ENCODE measurements around the gene OTOP2. TPM values are rescaled to one million over a fixed set of nuclear protein-coding genes. Genes with fewer than 3 reads are reported as not detected.

OTOP2 gene
- total RNA-seq, 1 donor from 2014 or later, result not detected

DNA sequence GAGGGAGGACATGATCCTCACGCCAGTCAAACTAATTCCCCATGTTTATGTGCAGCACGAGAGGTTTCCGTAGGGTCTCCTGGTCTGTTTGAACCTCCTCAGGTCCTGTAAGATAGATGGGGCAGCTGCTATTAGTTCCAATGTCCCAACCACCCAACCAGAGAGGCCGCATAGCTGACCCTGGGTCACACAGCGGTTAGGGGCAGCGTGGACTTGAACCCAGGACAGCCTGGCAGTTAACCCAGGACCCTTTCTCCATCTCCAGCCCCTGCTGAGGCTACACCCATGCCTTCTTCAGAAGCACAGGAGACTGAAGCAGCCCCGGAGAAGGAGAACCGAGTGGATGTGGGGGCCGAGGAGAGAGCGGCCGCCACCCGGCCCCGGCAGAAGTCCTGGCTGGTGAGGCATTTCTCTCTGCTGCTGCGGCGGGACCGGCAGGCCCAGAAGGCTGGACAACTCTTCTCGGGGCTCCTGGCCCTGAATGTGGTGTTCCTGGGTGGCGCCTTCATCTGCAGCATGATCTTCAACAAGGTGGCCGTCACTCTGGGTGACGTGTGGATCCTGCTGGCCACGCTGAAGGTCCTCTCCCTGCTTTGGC is 17.2 kb downstream of the OTOP2 start:
- no peaks in the 10 kb centered on the region for H3K4me1 Mint-ChIP-seq
- no peak for DNase-seq (ENCODE audit: low read depth, low spot score)
- no peaks in the 10 kb centered on the region for H3K36me3 Mint-ChIP-seq (ENCODE audit: low read depth)
- peaks cover 91% of the 10 kb centered on the region for H3K27me3 Mint-ChIP-seq (ENCODE audit: low read depth)
- no peak overlapping the region for H3K27ac Mint-ChIP-seq (ENCODE audit: unreplicated experiment)
- no peak overlapping the region for H3K4me3 Mint-ChIP-seq
- TF ChIP-seq, protein P1, sequence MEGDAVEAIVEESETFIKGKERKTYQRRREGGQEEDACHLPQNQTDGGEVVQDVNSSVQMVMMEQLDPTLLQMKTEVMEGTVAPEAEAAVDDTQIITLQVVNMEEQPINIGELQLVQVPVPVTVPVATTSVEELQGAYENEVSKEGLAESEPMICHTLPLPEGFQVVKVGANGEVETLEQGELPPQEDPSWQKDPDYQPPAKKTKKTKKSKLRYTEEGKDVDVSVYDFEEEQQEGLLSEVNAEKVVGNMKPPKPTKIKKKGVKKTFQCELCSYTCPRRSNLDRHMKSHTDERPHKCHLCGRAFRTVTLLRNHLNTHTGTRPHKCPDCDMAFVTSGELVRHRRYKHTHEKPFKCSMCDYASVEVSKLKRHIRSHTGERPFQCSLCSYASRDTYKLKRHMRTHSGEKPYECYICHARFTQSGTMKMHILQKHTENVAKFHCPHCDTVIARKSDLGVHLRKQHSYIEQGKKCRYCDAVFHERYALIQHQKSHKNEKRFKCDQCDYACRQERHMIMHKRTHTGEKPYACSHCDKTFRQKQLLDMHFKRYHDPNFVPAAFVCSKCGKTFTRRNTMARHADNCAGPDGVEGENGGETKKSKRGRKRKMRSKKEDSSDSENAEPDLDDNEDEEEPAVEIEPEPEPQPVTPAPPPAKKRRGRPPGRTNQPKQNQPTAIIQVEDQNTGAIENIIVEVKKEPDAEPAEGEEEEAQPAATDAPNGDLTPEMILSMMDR (conservative IDR thresholded peaks at IDR 0.05), result no peak
- H3K9me3 Mint-ChIP-seq, result no peaks in the 10 kb centered on the region

DNA sequence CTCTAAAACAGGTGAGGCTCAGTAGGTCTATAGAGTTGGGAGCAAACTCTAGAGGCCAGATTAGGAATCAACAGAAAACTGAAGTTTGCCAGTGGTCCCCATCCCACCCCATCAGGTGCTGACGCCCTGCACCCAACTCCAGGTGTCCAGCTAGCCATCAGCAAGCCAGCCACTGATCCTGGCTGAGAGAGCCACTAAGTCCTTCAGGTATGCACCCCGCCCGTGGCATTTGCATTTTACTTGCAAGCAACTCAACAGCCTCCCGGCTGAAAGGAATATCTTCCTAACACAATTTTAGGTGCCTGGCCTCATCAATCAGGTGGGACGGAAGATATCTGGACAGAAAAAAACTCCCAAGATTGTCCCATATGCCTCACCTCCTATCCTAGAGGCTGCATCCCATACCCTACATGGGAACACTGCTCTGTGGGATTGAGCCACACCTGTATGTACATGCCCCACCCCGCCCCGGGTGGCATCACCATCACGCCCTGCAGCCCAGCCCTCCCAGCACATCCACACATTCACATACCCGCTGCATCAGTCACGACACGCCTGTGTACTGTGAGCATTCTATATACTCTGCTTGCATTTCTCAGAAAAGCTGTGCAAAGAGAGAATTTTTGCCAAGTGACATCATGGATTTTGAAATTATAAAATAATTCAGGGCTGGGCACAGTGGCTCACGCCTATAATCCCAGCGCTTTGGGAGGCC is 19.9 kb downstream of the OTOP2 start:
- H3K27me3 Mint-ChIP-seq (ENCODE audit: low read depth), result peaks cover 74% of the 10 kb centered on the region
- no peaks in the 10 kb centered on the region for H3K4me1 Mint-ChIP-seq
- no peaks in the 10 kb centered on the region for H3K36me3 Mint-ChIP-seq (ENCODE audit: low read depth)
- H3K27ac Mint-ChIP-seq (ENCODE audit: unreplicated experiment), result no peak overlapping the region
- TF ChIP-seq, protein P1 (conservative IDR thresholded peaks at IDR 0.05), result no peak
- H3K4me3 Mint-ChIP-seq, result no peak overlapping the region
- no peak for DNase-seq (ENCODE audit: low read depth, low spot score)
- H3K9me3 Mint-ChIP-seq, result no peaks in the 10 kb centered on the region

DNA sequence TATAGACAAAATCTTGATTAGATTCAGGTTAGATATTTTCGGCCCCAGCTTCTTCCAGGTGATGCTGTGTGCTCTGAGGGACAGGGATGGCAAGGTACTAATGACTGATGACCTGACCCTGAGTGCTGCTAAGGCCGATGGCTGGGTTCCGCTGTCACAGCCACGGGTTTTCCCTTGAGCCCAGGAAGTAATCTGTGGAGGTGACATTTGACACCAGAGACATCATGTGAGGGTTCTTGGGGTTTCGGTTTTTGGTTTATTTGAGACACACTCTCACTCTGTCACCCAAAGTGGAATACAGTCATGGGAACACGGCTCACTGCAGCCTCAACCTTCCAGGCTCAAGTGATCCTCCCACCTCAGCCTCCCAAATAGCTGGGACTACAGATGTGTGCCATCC is 21.5 kb downstream of the OTOP2 start:
- no peaks in the 10 kb centered on the region for H3K9me3 Mint-ChIP-seq
- H3K27ac Mint-ChIP-seq (ENCODE audit: unreplicated experiment), result no peak overlapping the region
- TF ChIP-seq, protein P1 (conservative IDR thresholded peaks at IDR 0.05), result no peak
- H3K36me3 Mint-ChIP-seq (ENCODE audit: low read depth), result no peaks in the 10 kb centered on the region
- H3K4me3 Mint-ChIP-seq, result no peak overlapping the region
- DNase-seq (ENCODE audit: low read depth, low spot score), result no peak
- H3K27me3 Mint-ChIP-seq (ENCODE audit: low read depth), result peaks cover 59% of the 10 kb centered on the region
- no peaks in the 10 kb centered on the region for H3K4me1 Mint-ChIP-seq

DNA sequence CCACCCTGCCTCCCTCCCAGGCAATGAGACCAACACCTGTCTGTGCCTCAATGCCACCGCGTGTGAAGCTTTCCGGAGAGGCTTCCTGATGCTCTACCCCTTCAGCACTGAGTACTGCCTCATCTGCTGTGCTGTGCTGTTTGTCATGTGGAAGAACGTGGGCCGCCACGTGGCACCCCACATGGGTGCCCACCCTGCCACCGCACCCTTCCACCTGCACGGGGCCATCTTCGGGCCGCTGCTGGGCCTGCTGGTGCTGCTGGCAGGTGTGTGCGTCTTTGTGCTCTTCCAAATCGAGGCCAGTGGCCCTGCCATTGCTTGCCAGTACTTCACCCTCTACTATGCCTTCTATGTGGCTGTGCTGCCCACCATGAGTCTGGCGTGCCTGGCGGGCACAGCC is 22.6 kb downstream of the OTOP2 start:
- TF ChIP-seq, protein P1 (conservative IDR thresholded peaks at IDR 0.05), result no peak
- H3K36me3 Mint-ChIP-seq (ENCODE audit: low read depth), result no peaks in the 10 kb centered on the region
- H3K27ac Mint-ChIP-seq (ENCODE audit: unreplicated experiment), result no peak overlapping the region
- H3K4me1 Mint-ChIP-seq, result no peaks in the 10 kb centered on the region
- DNase-seq (ENCODE audit: low read depth, low spot score), result no peak
- H3K9me3 Mint-ChIP-seq, result no peaks in the 10 kb centered on the region
- H3K4me3 Mint-ChIP-seq, result no peak overlapping the region
- peaks cover 53% of the 10 kb centered on the region for H3K27me3 Mint-ChIP-seq (ENCODE audit: low read depth)

DNA sequence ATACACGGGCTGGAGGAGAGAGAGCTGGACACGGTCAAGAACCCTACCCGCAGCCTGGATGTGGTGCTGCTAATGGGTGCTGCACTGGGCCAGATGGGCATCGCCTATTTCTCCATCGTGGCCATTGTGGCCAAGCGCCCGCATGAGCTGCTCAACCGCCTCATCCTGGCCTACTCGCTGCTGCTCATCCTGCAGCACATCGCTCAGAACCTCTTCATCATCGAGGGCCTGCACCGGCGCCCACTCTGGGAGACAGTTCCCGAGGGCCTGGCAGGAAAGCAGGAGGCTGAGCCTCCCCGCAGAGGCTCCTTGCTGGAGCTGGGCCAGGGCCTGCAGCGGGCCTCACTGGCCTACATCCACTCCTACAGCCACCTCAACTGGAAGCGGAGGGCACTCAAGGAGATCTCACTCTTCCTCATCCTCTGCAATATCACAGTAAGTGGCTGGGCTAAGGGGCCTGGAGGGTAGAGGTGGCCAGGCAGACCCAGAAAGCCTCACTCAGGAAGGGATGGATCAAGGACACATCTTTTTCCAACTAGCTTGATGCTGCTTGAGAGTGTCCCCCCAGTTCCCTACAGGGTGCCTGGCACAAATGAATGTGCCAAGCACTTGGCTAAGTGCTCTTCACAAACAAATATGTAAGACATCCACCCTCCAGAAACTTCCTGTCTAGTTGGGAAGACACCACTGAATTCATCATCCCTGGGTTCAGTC is 23.1 kb downstream of the OTOP2 start:
- no peak overlapping the region for H3K4me3 Mint-ChIP-seq
- no peaks in the 10 kb centered on the region for H3K36me3 Mint-ChIP-seq (ENCODE audit: low read depth)
- peaks cover 47% of the 10 kb centered on the region for H3K27me3 Mint-ChIP-seq (ENCODE audit: low read depth)
- no peak overlapping the region for H3K27ac Mint-ChIP-seq (ENCODE audit: unreplicated experiment)
- DNase-seq (ENCODE audit: low read depth, low spot score), result no peak
- H3K4me1 Mint-ChIP-seq, result no peaks in the 10 kb centered on the region
- H3K9me3 Mint-ChIP-seq, result no peaks in the 10 kb centered on the region
- TF ChIP-seq, protein P1 (conservative IDR thresholded peaks at IDR 0.05), result no peak

Measured in neural crest cell (in vitro differentiated cells).